ENCODE results near the gene TLN1.

The TLN1 gene

DNA sequence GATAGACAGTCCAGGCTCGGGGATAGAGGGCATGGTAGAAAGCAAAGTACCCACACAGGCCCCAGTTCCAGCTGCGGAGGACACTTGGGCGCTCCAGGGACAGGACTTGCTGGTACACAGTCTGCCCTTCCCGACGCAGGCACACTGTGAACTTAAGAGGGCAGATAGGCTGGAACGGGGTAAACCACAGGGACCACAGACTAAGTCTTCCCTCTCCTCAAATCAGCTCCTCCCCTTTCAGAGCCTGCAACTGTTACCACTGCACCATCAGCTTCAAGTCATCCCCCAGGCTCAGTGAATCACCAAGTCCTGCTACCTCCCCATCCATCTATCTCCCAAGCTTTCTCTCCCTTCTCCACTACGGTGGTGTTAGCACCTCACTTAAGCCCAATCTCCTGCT lies 9.7 kb upstream of the TLN1 start:
- DNase-seq (ENCODE audit: low read depth): no peak
- TF ChIP-seq, protein P1, sequence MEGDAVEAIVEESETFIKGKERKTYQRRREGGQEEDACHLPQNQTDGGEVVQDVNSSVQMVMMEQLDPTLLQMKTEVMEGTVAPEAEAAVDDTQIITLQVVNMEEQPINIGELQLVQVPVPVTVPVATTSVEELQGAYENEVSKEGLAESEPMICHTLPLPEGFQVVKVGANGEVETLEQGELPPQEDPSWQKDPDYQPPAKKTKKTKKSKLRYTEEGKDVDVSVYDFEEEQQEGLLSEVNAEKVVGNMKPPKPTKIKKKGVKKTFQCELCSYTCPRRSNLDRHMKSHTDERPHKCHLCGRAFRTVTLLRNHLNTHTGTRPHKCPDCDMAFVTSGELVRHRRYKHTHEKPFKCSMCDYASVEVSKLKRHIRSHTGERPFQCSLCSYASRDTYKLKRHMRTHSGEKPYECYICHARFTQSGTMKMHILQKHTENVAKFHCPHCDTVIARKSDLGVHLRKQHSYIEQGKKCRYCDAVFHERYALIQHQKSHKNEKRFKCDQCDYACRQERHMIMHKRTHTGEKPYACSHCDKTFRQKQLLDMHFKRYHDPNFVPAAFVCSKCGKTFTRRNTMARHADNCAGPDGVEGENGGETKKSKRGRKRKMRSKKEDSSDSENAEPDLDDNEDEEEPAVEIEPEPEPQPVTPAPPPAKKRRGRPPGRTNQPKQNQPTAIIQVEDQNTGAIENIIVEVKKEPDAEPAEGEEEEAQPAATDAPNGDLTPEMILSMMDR (IDR thresholded peaks at IDR 0.05; ENCODE audit: insufficient read depth, low read depth, low read length, missing control alignments): no peak

DNA sequence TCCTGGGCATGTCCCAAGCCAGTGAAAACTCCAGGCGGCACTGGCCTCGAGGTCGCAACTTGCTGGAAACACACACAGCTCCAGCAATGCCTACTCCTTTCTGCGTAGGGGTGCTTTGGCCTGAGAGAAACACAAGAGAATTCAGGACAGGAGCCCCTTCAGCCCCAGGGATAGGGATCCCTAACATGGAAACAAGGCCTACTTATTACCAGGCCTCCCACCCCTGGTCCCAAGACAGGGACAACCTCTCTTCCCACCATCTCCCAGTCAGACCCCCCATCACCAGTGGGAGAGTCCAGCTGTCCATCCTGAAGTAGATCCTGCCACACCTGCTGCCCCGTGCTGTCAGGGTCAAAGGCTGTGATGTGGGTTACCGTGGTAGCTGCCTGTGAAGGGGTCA lies 8.2 kb upstream of the TLN1 start:
- H3K4me3 ChIP-seq (ENCODE audit: low read depth, low read length): no peak overlapping the region
- DNase-seq (ENCODE audit: low read depth): no peak
- TF ChIP-seq, protein P1 (IDR thresholded peaks at IDR 0.05; ENCODE audit: insufficient read depth, low read depth, low read length, missing control alignments): no peak

More for the DNA sequence above, 9.7 kb upstream of the TLN1 start:
- no peak overlapping the region for H3K4me3 ChIP-seq (ENCODE audit: low read depth, low read length)

DNA sequence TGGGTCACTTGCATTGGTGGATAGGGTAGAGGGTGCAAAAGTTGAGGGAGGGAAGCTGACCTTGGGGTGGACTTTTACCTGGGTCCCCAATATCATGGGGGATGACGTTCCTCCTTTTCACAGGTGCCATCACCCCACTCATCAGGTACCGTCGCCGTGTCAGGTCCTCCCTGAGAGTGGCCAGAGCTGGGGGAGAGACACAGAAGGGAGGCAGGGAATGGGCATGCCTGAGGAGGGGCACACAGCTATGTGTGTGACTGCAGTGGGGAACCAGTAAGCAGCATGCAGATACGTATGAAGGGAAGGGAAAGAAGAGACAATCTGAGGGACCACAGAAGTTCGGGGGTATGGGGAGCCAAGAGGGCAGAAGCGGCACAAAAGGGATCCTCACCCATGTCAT lies 6.9 kb upstream of the TLN1 start:
- DNase-seq (ENCODE audit: low read depth): no peak
- TF ChIP-seq, protein P1 (IDR thresholded peaks at IDR 0.05; ENCODE audit: insufficient read depth, low read depth, low read length, missing control alignments): no peak
- H3K4me3 ChIP-seq (ENCODE audit: low read depth, low read length): no peak overlapping the region

DNA sequence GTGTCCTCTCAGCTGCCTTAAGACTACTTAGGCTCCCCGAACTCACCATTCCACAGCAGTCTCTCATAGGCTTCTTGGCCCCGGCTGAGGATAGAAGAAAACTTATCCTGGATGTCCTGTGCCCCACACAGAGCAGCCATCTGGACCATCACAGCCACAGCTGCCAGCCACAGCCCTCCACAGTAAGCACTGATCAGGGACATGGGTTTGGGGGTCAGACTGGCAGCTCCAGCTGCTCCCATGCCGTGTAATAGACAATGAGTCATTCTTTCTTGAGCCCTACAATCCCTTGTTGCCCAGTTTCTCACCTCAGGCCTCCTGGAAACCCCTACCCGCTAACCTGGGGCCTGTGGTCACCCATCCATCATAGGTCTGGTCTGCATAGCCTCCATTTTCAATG lies 6.2 kb upstream of the TLN1 start:
- H3K4me3 ChIP-seq (ENCODE audit: low read depth, low read length): no peak overlapping the region
- DNase-seq (ENCODE audit: low read depth): no peak
- TF ChIP-seq, protein P1 (IDR thresholded peaks at IDR 0.05; ENCODE audit: insufficient read depth, low read depth, low read length, missing control alignments): no peak

DNA sequence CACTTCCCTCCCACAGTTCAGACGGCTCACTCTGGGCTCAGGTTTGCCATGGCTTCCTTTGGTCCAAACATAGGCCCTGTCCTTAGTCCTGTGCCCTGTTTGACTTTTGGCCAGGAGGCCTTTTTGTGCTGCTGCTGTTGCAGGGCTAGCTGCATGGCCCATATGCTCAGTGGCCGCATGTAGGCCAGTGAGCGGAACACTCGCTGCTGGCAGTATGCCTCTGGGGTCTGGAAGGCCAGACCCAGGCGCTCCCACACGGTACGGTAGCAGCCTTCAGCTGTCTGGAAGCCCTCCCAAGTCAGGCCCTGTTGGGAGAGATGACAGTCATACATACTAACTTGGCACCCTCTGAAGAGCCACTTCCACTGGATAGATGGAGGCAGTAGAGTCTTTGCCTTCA lies 5.1 kb upstream of the TLN1 start:
- TF ChIP-seq, protein P1 (IDR thresholded peaks at IDR 0.05; ENCODE audit: insufficient read depth, low read depth, low read length, missing control alignments): no peak
- no peak overlapping the region for H3K4me3 ChIP-seq (ENCODE audit: low read depth, low read length)
- DNase-seq (ENCODE audit: low read depth): no peak

DNA sequence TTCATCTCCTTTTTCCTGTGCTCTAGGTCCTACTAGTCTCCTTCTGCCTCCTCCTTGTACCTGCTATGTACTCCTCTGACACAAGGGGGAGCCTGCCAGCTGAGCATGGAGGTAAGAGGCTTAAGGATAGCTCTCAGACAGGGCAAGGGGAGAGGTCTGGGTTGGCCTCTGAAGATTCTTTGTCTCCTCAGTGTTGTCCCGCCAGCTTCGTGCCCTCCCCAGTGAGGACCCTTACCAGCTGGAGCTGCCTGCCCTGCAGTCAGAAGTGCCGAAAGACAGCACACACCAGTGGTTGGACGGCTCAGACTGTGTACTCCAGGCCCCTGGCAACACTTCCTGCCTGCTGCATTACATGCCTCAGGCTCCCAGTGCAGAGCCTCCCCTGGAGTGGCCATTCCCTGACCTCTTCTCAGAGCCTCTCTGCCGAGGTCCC lies 4.2 kb upstream of the TLN1 start:
- TF ChIP-seq, protein P1 (IDR thresholded peaks at IDR 0.05; ENCODE audit: insufficient read depth, low read depth, low read length, missing control alignments): peak; percentile 91
- peak; percentile 85 for DNase-seq (ENCODE audit: low read depth)
- H3K4me3 ChIP-seq (ENCODE audit: low read depth, low read length): no peak overlapping the region

- TF ChIP-seq, protein P1 (IDR thresholded peaks at IDR 0.05; ENCODE audit: insufficient read depth, low read depth, low read length, missing control alignments): no peak
- DNase-seq (ENCODE audit: low read depth): no peak
Measured at GRCh38 chr9:35734096-35734495, 2.1 kb upstream of the TLN1 start.

More at GRCh38 chr9:35734096-35734495, 2.1 kb upstream of the TLN1 start:
- H3K4me3 ChIP-seq (ENCODE audit: low read depth, low read length): no peak overlapping the region

Data from GM12865 (cell line).